NCI-H1092 treated with DMSO at 0.1 percent for 48 hours (cell line): ENCODE results near the gene ZNF280B.
"Not testable (repeated sequence)": the region's sequence is repeated elsewhere in the genome, so short reads cannot be mapped to it uniquely, and the experiment has no call there.

Experiments used
- DNase-seq: peaks from one replicate; lab custom pipeline; 2025; lab: John Stamatoyannopoulos, UW

ZNF280B gene

DNA sequence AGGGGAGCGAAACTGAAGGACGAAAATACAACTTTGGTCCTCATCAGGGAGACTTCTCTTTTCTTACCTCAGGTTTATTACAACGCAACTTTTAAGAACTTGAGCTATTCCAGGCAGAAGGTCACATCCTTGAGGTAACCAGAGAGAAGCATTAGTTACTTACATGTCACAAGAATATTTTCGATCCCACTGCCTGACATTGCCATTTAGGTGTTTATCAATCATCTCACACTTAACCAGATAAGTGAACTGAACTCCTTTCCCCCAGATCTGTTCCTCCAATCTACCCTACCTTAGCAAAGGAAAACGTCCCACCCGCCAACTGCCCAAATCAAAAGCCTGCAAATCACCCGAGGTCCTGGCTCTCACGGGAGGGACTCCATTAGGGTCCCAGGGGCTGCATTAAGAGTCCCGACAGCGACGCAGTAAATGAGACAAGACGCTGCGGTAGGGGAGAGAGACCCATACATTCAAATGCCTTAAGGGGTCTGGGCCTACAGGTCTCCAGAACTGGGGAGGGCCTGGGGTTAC, 734 bp downstream of the ZNF280B start:
- no peak for DNase-seq

- no peak for DNase-seq
These were observed 1.8 kb downstream of the ZNF280B start for GRCh38 chr22:22506736-22507135.

GRCh38 chr22:22498267-22498666, 10.3 kb downstream of the ZNF280B start:
- DNase-seq = no peak

GRCh38 chr22:22491589-22491988, 17.0 kb downstream of the ZNF280B start:
- DNase-seq = not testable (repeated sequence)

- DNase-seq = no peak
These were observed 19.8 kb downstream of the ZNF280B start for GRCh38 chr22:22488736-22489135.

DNA sequence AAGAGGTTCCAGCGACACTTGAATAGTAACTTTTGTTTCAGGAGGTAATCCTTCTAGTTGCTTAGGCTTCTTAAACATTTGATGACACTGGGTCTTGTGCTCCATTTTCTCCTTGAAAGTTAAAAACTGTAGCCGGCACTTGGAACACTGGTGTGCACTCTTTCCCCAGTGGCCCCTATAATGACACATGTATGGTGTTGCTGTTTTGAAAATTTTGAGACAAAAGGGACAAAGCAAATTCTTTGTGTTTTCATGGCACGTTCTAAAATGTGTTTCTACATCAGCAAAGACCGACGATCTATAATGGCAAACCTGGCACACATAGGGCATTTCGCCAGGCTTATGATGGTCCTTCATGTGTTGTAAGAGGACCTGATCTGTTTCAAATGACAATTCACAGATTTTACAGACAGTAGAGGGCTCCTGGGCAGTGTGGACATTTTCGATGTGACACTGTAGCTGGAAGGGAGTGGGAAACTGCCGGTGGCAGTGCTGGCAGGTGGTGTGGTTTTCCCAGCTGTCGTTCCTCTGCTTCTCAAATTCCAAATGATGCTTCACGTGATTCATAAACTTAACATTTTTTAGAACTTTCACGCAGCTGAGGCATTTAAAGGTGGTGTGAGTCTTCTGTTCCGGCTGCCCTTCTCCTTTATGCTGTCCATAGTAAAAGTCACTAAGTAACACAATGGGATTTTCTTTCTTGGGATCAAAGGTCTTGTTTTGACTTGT, 20.5 kb downstream of the ZNF280B start:
- peak; percentile 7 for DNase-seq

GRCh38 chr22:22487059-22487458, 21.5 kb downstream of the ZNF280B start:
- no peak for DNase-seq

DNA sequence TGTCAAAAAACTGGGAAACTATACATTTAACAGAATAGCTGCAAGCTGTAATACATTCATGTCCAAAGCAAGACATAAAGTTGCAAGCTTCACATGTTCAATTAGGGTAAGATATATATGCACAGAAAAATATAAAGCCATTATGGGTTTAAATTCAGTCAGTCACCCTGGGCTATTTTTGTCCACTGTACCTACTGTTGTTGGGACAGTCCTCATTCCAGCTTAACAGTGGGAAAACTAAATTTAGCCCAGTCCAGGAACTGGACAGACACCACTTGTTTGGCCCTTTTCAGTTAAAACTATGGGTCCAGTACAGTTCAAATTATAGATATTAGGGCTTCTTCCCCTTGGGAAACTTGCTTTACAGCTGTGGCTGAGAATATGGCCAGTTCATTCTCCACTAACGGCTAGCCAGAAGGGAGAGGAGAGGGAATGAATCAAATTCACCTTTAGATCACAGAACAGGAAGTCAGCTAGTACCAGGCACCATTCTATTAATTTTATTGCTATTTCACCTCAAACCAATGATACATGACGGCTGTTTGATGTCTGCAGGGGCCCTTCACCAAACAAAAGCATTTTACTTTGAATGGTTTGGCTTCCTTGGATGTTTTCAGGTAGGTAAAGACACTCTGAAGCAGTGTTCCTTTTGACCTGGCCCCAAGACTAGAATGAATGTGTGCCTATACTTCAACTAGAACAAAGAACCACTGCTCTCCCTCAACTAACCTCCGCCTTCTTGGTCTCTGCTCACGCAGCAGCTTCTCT, 22.2 kb downstream of the ZNF280B start:
- DNase-seq = no peak

DNA sequence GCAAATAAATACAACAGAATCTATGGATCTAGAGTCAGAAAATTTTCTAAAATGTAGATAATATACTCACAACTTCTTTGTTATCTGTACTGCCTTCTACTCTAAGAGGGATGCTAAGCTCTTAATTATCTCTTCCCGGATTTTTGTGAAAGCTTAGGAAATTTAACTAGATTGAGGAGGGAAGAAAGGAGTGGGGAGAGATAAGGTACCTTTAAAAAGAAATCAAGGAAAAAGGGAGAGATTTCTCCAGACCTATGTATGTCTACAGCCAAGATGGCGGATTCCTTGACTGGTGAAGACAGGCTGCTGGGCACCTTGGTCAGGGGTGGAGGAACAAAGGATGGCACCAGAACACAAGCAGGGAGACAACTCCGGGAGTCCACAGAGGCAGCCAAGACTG, 23.0 kb downstream of the ZNF280B start:
- DNase-seq = no peak

- no peak for DNase-seq
These were observed 24.5 kb downstream of the ZNF280B start for GRCh38 chr22:22484023-22484422.

DNA sequence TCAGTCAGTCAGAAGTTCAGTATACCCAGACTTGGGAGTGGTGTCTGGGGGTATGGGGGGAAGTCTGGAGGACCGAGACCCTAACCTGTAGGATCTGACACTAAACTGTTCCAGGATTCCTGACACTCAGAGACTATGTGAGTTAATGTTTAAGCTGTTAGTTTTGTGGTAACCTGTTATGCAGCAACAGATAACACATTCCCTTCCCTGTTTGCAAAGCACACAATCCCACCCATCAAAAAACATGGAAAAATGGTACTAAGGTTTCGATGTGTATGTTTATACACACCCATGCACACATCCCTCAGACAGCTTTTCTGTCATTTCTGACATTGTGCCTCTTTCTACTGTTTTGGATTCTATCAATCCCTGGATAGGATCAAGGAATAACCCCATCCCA, 27.6 kb downstream of the ZNF280B start:
- DNase-seq = no peak

GRCh38 chr22:22479999-22480532, 28.5 kb downstream of the ZNF280B start:
- DNase-seq = no peak

DNA sequence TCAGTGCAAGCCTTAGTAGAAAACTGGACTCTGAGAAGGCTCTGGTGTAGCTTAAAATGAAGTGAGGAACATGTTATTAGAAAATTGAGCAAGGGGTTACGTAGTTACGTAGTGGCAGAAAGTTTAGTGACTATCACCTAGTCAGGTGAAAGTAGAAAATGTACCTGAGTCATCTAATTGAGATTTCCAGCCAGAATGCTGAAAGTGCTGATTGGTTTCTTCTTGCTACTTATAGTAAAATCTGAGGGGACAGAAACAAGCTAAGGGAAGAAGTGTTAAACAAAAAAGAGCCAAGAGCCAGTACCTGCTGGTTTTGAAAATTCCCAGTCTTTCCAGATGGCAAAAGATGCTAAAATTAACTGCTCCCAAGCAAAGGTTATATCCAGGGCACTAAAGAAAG, 29.4 kb downstream of the ZNF280B start:
- DNase-seq = no peak

- no peak for DNase-seq
These were observed 30.1 kb downstream of the ZNF280B start for GRCh38 chr22:22478470-22478869.

GRCh38 chr22:22474733-22475132, 33.8 kb downstream of the ZNF280B start:
- no peak for DNase-seq

DNA sequence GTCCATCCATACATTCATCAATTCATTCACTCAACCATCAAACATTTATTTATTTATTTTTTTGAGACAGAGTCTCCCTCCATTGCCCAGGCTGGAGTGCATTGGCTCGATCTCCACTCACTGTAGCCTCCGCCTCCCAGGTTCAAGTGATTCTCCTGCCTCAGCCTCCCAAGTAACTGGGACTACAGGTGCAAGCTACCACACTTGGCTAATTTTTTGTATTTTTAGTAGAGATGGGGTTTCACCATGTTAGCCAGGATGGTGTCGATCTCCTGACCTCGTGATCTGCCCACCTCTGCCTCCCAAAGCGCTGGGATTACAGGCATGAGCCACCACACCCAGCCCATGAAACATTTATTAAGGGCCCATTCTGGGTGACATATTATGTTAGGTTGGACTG, 37.4 kb downstream of the ZNF280B start:
- DNase-seq = not testable (repeated sequence)

GRCh38 chr22:22469527-22469926, 39.0 kb downstream of the ZNF280B start:
- no peak for DNase-seq

- not testable (repeated sequence) for DNase-seq
These were observed 39.6 kb downstream of the ZNF280B start for GRCh38 chr22:22468794-22469469.

GRCh38 chr22:22467112-22467511, 41.4 kb downstream of the ZNF280B start:
- DNase-seq = no peak

DNA sequence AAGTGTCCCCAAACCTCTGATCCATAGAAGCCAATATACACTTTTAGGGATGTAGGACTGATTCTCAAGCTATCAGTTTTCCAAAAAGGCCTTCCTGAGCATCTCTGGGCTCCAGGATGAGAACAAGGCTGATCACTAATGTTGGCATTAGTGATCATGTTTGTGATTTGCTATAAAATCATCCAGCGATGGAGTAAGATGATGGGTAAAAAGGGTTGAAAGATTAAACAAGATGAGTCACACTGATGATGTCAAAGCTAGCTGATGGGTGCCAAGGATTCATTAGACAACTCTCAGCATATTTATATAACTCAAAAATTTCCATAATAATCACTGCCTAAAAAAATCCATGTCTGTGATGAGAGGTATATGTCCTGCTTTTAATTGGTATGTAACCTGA, 42.8 kb downstream of the ZNF280B start:
- no peak for DNase-seq

DNA sequence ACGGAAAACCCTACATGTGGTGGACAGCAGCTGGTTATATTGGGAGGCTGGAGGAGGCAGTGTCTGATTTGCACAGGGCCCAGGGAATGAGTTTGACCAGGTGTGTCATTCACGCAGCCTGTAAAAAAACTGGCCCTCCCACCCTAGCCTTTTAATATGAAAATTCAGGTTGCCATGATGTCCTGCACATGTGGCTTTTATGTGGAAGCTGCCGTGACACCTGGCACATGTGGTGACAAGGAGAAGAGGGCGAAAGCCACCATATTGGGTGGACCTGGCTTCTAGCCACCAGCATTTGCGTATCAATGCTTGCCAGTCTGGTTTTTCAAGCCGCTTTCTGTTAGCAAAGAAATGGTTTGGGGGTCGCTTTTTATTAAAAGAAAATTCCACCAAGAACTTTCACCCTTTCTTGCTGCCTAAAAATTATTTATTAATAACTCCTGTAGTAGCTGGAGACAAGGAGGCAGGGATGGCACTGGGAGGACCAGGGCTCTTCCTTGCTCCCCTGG, 43.4 kb downstream of the ZNF280B start:
- no peak for DNase-seq

DNA sequence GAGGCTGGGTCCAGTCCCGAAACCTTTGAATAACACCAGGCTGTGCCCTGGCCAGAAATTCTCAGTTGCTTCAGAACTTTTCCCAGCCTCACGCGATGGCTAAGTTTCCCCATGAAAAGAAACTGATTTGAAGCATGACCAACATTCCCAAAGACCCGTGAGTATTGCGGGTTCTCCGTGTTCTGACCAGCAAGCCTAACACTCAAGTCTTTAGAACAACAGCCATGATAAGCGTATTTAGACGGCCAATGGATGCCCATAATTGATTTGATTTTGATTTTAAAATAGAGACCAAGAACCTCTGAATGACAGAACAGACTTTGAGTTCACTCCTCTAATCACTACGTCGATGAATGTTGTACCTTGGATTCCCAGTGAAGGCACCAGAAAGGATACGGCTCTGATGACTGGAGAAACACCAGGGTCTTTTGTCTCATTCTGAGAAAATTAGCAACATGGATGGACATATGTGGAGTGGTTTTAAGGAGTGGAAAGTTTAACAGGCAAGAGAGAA, 43.9 kb downstream of the ZNF280B start:
- no peak for DNase-seq
